Measurements from ENCODE around the gene SOS2.

- no peak for TF ChIP-seq POLR2A (IDR thresholded peaks at IDR 0.05; ENCODE audit: low read length)
- TF ChIP-seq GATA1 (IDR thresholded peaks at IDR 0.05; ENCODE audit: low read depth, low read length): no peak
Observed at GRCh38 chr14:50070230-50070629, 161.1 kb downstream of the SOS2 start.

All from erythroblast (primary cell).